ENCODE data around the gene TEP1. TPM values are rescaled to one million over a fixed set of nuclear protein-coding genes. Genes with fewer than 3 reads are reported as not detected.
"Not testable (repeated sequence)": the region's sequence is repeated elsewhere in the genome, so short reads cannot be mapped to it uniquely, and the experiment has no call there.

Gene TEP1
- total RNA-seq, 1 donor from 2014 or later, result 28.5 TPM

- no peak for TF ChIP-seq CTCF (IDR thresholded peaks at IDR 0.05; ENCODE audit: unreplicated experiment)
- Mint-ChIP-seq H3K4me1 (ENCODE audit: low read depth) (no peaks in the 10 kb centered on the region), H3K9me3 (ENCODE audit: low read depth) (no peaks in the 10 kb centered on the region), H3K4me3 (ENCODE audit: low read depth) (peak overlapping the region; percentile 92), H3K27ac (peak overlapping the region; percentile 99), H3K36me3 (ENCODE audit: insufficient read depth) (peaks cover 11% of the 10 kb centered on the region), H3K27me3 (no peaks in the 10 kb centered on the region)
- DNase-seq (ENCODE audit: low spot score, unreplicated experiment), result no peak
Measured at GRCh38 chr14:20343862-20344220, 69.5 kb downstream of the TEP1 start.

GRCh38 chr14:20343092-20343861, 70.0 kb downstream of the TEP1 start, which contains the start of gene PARP2:
Gene PARP2 (plus strand): TSS chr14:20343635. CDS start chr14:20343642, 7 bp downstream.
- peaks cover 10% of the 10 kb centered on the region for H3K36me3 Mint-ChIP-seq (ENCODE audit: insufficient read depth)
- peak within 1 kb of the TSS; percentile 99 for H3K27ac Mint-ChIP-seq
- H3K9me3 Mint-ChIP-seq (ENCODE audit: low read depth), result no peaks in the 10 kb centered on the region
- DNase-seq (ENCODE audit: low spot score, unreplicated experiment), result peak; percentile 98
- no peaks in the 10 kb centered on the region for H3K27me3 Mint-ChIP-seq
- H3K4me1 Mint-ChIP-seq (ENCODE audit: low read depth), result no peaks in the 10 kb centered on the region
- TF ChIP-seq CTCF (IDR thresholded peaks at IDR 0.05; ENCODE audit: unreplicated experiment), result no peak
- peak within 1 kb of the TSS; percentile 92 for H3K4me3 Mint-ChIP-seq (ENCODE audit: low read depth)

GRCh38 chr14:20341646-20342045, 71.7 kb downstream of the TEP1 start:
- H3K27me3 Mint-ChIP-seq, result no peaks in the 10 kb centered on the region
- peak overlapping the region; percentile 92 for H3K4me3 Mint-ChIP-seq (ENCODE audit: low read depth)
- TF ChIP-seq CTCF (IDR thresholded peaks at IDR 0.05; ENCODE audit: unreplicated experiment), result no peak
- H3K27ac Mint-ChIP-seq, result no peak overlapping the region
- no peaks in the 10 kb centered on the region for H3K4me1 Mint-ChIP-seq (ENCODE audit: low read depth)
- no peak for DNase-seq (ENCODE audit: low spot score, unreplicated experiment)
- H3K36me3 Mint-ChIP-seq (ENCODE audit: insufficient read depth), result peaks cover 5% of the 10 kb centered on the region
- no peaks in the 10 kb centered on the region for H3K9me3 Mint-ChIP-seq (ENCODE audit: low read depth)

GRCh38 chr14:20341032-20341431, 72.3 kb downstream of the TEP1 start:
- H3K4me1 Mint-ChIP-seq (ENCODE audit: low read depth); H3K4me3 Mint-ChIP-seq (ENCODE audit: low read depth); DNase-seq (ENCODE audit: low spot score, unreplicated experiment); H3K27me3 Mint-ChIP-seq; H3K36me3 Mint-ChIP-seq (ENCODE audit: insufficient read depth); H3K27ac Mint-ChIP-seq; H3K9me3 Mint-ChIP-seq (ENCODE audit: low read depth): not testable (repeated sequence)

GRCh38 chr14:20334017-20334416, 79.3 kb downstream of the TEP1 start:
- H3K36me3 Mint-ChIP-seq (ENCODE audit: insufficient read depth), result peaks cover 3% of the 10 kb centered on the region
- DNase-seq (ENCODE audit: low spot score, unreplicated experiment), result no peak
- no peak for TF ChIP-seq CTCF (IDR thresholded peaks at IDR 0.05; ENCODE audit: unreplicated experiment)
- no peaks in the 10 kb centered on the region for H3K9me3 Mint-ChIP-seq (ENCODE audit: low read depth)
- peak overlapping the region; percentile 100 for H3K27ac Mint-ChIP-seq
- peak overlapping the region; percentile 100 for H3K4me3 Mint-ChIP-seq (ENCODE audit: low read depth)
- peaks cover 20% of the 10 kb centered on the region for H3K4me1 Mint-ChIP-seq (ENCODE audit: low read depth)
- no peaks in the 10 kb centered on the region for H3K27me3 Mint-ChIP-seq

- no peak for TF ChIP-seq CTCF (IDR thresholded peaks at IDR 0.05; ENCODE audit: unreplicated experiment)
- Mint-ChIP-seq H3K36me3 (ENCODE audit: insufficient read depth) (peaks cover 3% of the 10 kb centered on the region), H3K9me3 (ENCODE audit: low read depth) (no peaks in the 10 kb centered on the region), H3K27me3 (no peaks in the 10 kb centered on the region), H3K4me3 (ENCODE audit: low read depth) (peak overlapping the region; percentile 100), H3K27ac (peak overlapping the region; percentile 100), H3K4me1 (ENCODE audit: low read depth) (peaks cover 20% of the 10 kb centered on the region)
- no peak for DNase-seq (ENCODE audit: low spot score, unreplicated experiment)
Measured at GRCh38 chr14:20333494-20333841, 79.8 kb downstream of the TEP1 start.
